ENCODE results near the gene NANOS2. TPM values are rescaled to one million over a fixed set of nuclear protein-coding genes. Genes with fewer than 3 reads are reported as not detected.

Gene NANOS2
- total RNA-seq, 1 donor from 2014 or later = not detected

DNA sequence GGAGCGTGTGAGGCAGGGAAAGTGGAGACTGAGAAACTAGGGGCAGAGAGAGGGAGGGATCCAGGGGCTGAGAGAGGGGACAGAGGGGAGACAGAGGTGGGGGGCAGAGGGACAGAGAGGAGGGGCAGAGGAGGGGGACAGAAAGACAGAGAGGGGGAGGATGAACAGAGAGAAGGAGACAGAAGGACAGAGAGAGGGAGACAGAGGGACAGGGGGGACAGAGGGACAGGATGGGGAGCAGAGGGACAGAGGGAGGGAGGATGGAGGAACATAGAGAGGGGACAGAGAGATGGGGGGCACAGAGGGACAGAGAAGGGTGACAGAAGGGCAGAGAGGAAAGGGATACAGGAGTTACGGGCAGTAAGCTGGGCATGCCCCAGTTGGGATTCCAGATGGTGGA lies 14.7 kb upstream of the NANOS2 start:
- DNase-seq (ENCODE audit: low read depth) = no peak

DNA sequence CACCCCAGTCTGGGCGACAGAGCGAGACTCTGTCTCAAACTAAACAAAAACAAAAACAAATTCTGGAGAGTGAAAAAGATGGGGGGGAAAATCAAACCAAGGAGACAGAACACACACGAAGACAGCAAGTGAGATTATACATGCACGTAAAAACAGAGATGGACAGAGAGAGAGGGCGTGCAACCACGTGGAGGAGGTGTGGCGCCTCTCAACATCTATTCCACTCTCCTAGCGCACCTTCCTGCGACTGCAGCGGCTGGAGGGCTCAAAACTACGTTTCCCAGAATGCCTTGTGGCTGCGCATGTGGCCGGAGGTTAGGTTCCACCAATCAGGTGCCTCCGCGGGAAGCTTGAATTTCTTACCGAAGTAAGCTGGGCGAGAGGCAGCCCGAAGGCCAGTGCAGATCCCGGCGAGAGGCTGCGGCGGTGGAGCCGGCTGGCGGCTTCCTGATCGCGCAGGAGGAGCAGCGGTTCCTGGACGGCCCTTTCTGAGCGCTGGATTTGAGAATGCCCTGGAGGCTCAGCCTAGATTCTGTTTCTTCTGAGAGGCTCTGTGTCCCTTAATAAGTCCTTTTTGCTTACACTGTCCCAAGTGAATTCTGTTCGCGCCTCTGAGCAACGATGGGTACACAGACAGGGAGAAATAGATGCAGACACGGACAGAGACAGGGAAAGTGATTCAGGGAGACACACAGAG lies 13.1 kb upstream of the NANOS2 start:
- DNase-seq (ENCODE audit: low read depth) = peak; percentile 76

DNA sequence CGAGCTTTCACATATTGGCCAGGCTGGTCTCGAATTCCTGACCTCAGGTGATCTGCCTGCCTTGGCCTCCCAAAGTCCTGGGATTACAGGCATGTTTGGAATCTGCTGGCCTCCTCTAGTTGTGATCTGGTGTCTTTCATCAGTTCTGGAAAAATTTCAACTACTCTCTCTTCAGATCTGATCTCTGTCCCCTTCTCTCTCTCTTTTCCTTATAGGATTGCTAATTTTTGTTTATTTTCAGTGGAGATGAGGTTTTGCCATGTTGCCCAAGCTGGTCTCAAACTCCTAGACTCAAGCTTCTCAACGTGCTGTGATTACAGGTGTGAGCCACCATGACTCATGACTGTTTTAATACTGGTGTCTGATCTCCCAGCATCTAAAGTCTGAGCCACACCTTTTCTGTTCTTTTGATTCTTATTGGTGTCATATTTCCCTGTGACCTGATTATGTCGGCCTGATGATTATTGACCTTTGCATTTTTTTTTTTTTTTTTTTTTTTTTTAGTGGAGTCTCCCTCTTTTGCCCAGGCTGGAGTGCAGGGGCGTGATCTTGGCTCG lies 10.4 kb upstream of the NANOS2 start:
- no peak for DNase-seq (ENCODE audit: low read depth)

DNA sequence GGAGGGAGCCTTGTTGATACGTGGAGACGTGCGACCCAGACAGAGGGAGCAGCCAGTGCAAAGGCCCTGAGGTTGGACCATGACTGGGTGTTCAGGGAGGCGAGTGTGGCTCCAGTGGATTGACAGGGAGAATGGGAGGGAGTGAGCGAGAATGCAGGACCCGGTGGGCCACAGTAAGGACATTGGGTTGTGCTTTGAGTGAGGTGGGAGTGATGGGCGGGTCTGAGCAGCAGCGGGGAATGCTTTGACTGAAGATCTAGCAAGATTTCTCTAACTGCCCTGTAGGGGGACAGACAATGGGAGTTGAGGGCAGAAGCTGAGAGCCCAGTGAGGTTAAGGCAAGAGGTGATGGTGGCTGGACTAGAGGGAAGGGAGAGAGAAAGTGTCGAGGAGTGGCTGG lies 7.7 kb upstream of the NANOS2 start:
- no peak for DNase-seq (ENCODE audit: low read depth)

- DNase-seq (ENCODE audit: low read depth) = no peak
These were observed 5.9 kb upstream of the NANOS2 start for GRCh38 chr19:45920458-45920857.

- DNase-seq (ENCODE audit: low read depth) = no peak
These were observed 5.1 kb upstream of the NANOS2 start for GRCh38 chr19:45919678-45920077.

DNA sequence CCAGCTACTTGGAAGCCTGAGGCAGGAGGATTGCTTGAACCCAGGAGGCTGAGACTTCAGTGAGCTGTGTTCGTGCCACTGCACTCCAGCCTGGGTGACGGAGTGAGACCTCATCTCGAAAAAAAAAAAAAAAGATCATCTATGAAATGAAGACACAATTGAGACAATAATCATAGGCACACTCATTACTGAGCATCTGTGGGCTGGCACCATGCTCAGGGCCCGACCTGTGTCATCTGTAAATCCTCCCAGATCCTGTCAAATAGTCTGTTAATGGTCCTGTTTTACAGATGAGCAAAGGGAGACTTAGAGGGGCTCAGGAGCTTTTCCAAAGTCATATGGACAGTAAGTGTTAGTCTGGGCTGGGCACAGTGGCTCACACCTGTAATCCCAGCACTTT lies 4.1 kb upstream of the NANOS2 start:
- no peak for DNase-seq (ENCODE audit: low read depth)

GRCh38 chr19:45917421-45918091 lies 3.0 kb upstream of the NANOS2 start:
- no peak for DNase-seq (ENCODE audit: low read depth)

- DNase-seq (ENCODE audit: low read depth) = no peak
These were observed 3.3 kb downstream of the NANOS2 start for GRCh38 chr19:45911291-45911690.

DNA sequence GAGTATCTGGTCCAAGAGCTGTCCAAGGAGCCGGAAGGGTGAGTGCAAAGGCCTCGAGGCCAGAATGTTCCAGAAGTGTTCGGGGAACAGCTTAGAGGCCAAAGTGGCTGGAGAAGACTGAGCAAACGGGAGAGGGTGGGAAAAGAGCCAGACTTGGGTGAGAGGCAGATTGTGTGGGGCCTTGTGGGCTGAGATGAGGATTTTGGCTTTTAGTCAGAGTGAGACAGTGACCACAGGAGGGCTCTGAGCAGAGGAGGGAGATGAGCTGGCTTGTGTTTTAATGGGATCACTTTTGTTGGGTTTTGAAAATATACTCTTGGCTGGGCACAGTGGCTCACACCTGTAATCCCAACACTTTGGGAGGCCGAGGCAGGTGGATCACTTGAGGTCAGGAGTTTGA lies 5.6 kb downstream of the NANOS2 start:
- DNase-seq (ENCODE audit: low read depth) = peak; percentile 30

- no peak for DNase-seq (ENCODE audit: low read depth)
These were observed 8.4 kb downstream of the NANOS2 start for GRCh38 chr19:45906221-45906620.

GRCh38 chr19:45905011-45905410 lies 9.6 kb downstream of the NANOS2 start:
- DNase-seq (ENCODE audit: low read depth) = no peak

GRCh38 chr19:45902651-45903625 lies 11.6 kb downstream of the NANOS2 start:
- DNase-seq (ENCODE audit: low read depth) = peak; percentile 98

- DNase-seq (ENCODE audit: low read depth) = peak; percentile 14
These were observed 12.5 kb downstream of the NANOS2 start, which contains the start of gene MYPOP for GRCh38 chr19:45901912-45902650. MYPOP (minus strand) TSS chr19:45902613; CDS start chr19:45901773, 840 bp downstream.

DNA sequence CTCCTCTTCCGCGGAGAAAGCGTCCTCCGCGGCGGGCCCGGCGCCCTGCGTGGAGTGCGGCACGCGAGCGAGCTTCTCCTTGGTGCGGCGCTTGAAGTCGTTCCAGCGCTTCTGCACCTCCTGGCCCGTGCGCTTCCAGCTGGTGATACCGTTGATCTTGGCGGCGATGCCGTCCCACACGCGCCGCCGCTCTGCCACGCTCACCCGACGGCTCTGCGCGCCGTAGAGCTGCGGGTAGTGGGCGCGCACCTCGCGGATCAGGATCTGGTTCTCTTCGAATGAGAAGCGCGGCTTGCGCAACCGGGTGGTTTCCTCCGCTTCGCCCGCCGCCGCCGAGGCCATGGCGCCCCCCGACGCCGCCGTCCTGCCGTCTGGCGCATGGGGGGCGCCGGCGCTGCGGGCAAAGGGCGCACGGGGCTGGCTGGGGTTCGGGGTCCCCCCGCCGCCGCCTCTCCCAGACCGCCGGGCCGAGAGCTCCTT lies 13.1 kb downstream of the NANOS2 start:
- no peak for DNase-seq (ENCODE audit: low read depth)

DNA sequence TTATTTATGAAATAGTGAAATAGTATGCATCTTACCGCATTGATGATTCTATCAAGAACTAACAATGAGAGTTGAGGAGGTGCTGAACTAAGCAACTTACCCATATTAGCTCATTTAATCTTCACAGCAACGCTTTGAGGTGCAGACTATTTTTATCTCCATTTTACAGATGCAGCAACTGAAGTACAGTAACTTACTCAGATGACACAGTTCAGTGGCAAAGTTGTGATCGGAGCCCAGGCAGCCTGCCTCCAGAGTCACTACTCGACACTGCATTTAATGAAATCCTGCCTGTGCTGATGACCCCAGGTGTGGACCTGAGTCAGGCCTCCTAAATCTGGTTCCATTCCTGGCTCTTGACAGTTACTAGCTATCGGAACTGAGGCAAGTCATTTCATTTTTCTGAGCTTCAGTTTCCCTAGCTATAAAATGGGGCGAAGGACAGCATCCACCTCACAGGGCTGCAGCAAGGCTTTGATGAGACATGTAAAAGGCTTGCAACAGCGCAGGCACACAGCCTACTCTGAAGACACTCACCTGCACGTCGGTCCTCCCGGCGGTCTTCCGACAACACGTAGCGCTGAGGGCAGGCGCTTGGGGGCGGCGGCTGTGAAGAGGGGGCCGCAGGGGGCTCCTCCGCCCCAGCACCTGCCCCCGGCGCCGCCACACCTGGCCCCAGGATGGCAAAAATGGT lies 13.7 kb downstream of the NANOS2 start:
- no peak for DNase-seq (ENCODE audit: low read depth)

GRCh38 chr19:45899919-45900589 lies 14.5 kb downstream of the NANOS2 start:
- no peak for DNase-seq (ENCODE audit: low read depth)

GRCh38 chr19:45899253-45899652 lies 15.3 kb downstream of the NANOS2 start:
- no peak for DNase-seq (ENCODE audit: low read depth)

GRCh38 chr19:45897261-45897812 lies 17.2 kb downstream of the NANOS2 start:
- DNase-seq (ENCODE audit: low read depth) = no peak

All from myocyte (in vitro differentiated cells).